GM19193 (cell line): ENCODE results near the gene ITSN2.

ENCODE experiments used
- POLR2A ChIP-seq: IDR thresholded peaks from 4 replicates; pipeline ENCODE4 v1.6.1; 2011; ENCODE audit not compliant: insufficient read depth, insufficient read length; ENCODE audit errors: extremely low read depth

ITSN2 gene

GRCh38 chr2:24162494-24162893, 197.8 kb downstream of the ITSN2 start:
- TF ChIP-seq POLR2A = no peak

GRCh38 chr2:24160761-24161160, 199.6 kb downstream of the ITSN2 start:
- no peak for TF ChIP-seq POLR2A

- no peak for TF ChIP-seq POLR2A
Observed at GRCh38 chr2:24159708-24160107, 200.6 kb downstream of the ITSN2 start.

- TF ChIP-seq POLR2A = no peak
Observed at GRCh38 chr2:24158131-24158530, 202.2 kb downstream of the ITSN2 start.

- TF ChIP-seq POLR2A = no peak
Observed at GRCh38 chr2:24153478-24153877, 206.9 kb downstream of the ITSN2 start.
